ENCODE measurements around the gene TSC2. TPM values are rescaled to one million over a fixed set of nuclear protein-coding genes. Genes with fewer than 3 reads are reported as not detected.

Gene TSC2
- total RNA-seq, 1 experiment from 2014 or later: 59.3 TPM

DNA sequence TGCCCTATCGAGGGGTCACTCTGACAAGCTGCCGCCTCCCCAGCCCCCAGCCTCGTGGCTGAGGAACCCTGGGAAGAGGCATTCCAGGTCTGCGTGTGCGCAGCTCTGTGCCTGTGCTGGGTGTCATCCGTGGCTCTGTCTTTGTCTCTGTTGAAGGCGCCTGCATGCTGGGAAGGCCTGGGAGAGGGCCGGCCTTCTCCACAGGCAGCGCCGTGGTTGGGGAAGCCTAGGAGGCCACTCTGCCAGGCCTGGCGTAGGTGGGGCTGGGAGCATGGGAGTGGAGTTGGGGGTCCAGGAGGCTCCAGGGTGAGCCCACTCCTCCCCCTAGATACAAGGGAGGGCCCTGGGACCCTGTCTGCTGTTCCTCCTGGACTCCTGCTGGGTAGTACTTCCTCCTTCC, 17.7 kb upstream of the TSC2 start:
- Histone ChIP-seq H3K36me3 (ENCODE audit: low read depth, low read length) (no peaks in the 10 kb centered on the region), H4K20me1 (ENCODE audit: low read length) (no peaks in the 10 kb centered on the region), H3K4me1 (ENCODE audit: insufficient read depth, low read length) (peaks cover 37% of the 10 kb centered on the region), H3K9me2 (replicated peaks; ENCODE audit: low read length) (no peaks in the 10 kb centered on the region), H2AFZ (ENCODE audit: low read length) (no peak overlapping the region), H3F3A (ENCODE audit: low read length, unreplicated experiment) (no peaks in the 10 kb centered on the region), H3K27me3 (ENCODE audit: low read length) (no peaks in the 10 kb centered on the region), H3K79me2 (ENCODE audit: low read length) (peaks cover 47% of the 10 kb centered on the region), H3K4me3 (ENCODE audit: low read length) (no peak overlapping the region), H3K9ac (ENCODE audit: low read length) (no peak overlapping the region), H3K4me2 (ENCODE audit: low read length) (no peak overlapping the region), H3K27ac (ENCODE audit: low read length) (no peak overlapping the region), H3K9me3 (ENCODE audit: low read length) (no peaks in the 10 kb centered on the region)
- TF ChIP-seq, protein P1, sequence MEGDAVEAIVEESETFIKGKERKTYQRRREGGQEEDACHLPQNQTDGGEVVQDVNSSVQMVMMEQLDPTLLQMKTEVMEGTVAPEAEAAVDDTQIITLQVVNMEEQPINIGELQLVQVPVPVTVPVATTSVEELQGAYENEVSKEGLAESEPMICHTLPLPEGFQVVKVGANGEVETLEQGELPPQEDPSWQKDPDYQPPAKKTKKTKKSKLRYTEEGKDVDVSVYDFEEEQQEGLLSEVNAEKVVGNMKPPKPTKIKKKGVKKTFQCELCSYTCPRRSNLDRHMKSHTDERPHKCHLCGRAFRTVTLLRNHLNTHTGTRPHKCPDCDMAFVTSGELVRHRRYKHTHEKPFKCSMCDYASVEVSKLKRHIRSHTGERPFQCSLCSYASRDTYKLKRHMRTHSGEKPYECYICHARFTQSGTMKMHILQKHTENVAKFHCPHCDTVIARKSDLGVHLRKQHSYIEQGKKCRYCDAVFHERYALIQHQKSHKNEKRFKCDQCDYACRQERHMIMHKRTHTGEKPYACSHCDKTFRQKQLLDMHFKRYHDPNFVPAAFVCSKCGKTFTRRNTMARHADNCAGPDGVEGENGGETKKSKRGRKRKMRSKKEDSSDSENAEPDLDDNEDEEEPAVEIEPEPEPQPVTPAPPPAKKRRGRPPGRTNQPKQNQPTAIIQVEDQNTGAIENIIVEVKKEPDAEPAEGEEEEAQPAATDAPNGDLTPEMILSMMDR (conservative IDR thresholded peaks at IDR 0.05; ENCODE audit: low read depth, low read length): no peak
- TF ChIP-seq EZH2 (IDR thresholded peaks at IDR 0.05; ENCODE audit: low read length, unreplicated experiment): no peak
- no peak for TF ChIP-seq EZH2phosphoT487 (IDR thresholded peaks at IDR 0.05; ENCODE audit: borderline replicate concordance, low read length)
- intact Hi-C loops (cut with micrococcal nuclease): no loop called here
- no peak for ATAC-seq
- BruUV-seq (replicated peaks): no TSS peak
- ChIA-PET CTCF (no interaction called here), POLR2A (ENCODE audit: unreplicated experiment) (interaction anchor here (0.6 kb wide), 1 partner anchor 204 kb away, joined by 3 read pairs; no protein-coding TSS in a partner anchor)
- no peak for DNase-seq

DNA sequence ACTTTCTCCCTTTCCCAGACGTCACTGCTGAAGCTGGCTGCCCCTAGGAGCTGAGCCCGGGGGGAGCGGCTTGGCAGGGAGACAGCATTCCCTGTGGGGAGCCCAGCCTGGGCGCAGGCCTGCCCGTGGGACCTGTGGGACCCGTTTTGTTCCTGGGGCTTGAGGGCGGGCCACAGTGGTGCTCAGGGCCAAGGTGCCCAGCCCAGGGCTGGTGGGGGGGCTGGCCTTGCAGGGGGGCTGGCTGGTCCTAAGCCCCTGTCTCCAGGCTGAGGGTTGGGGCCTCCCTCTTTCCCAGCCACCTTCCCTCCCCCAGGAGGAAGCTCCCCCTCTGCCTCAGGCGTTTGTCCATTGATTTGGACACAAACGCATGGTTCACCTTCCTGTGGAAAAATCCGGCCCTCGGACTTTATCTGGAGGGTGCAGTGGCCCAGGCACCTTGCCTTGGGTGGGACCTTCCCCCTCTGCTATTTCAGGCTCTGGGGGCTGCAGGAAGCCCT, 16.7 kb upstream of the TSC2 start:
- H3K4me1 ChIP-seq (ENCODE audit: insufficient read depth, low read length): peaks cover 48% of the 10 kb centered on the region
- H2AFZ ChIP-seq (ENCODE audit: low read length): no peak overlapping the region
- ATAC-seq: no peak
- no peak overlapping the region for H3K9ac ChIP-seq (ENCODE audit: low read length)
- H3K36me3 ChIP-seq (ENCODE audit: low read depth, low read length): no peaks in the 10 kb centered on the region
- H3F3A ChIP-seq (ENCODE audit: low read length, unreplicated experiment): no peaks in the 10 kb centered on the region
- H3K4me2 ChIP-seq (ENCODE audit: low read length): no peak overlapping the region
- TF ChIP-seq EZH2phosphoT487 (IDR thresholded peaks at IDR 0.05; ENCODE audit: borderline replicate concordance, low read length) (no peak), EZH2 (IDR thresholded peaks at IDR 0.05; ENCODE audit: low read length, unreplicated experiment) (no peak)
- TF ChIP-seq, protein P1 (conservative IDR thresholded peaks at IDR 0.05; ENCODE audit: low read depth, low read length): no peak
- H3K79me2 ChIP-seq (ENCODE audit: low read length): peaks cover 53% of the 10 kb centered on the region
- H3K9me3 ChIP-seq (ENCODE audit: low read length): no peaks in the 10 kb centered on the region
- no peaks in the 10 kb centered on the region for H3K9me2 ChIP-seq (replicated peaks; ENCODE audit: low read length)
- no TSS peak for BruUV-seq (replicated peaks)
- H3K27me3 ChIP-seq (ENCODE audit: low read length): no peaks in the 10 kb centered on the region
- intact Hi-C loops (cut with micrococcal nuclease): no loop called here
- ChIA-PET POLR2A (ENCODE audit: unreplicated experiment) (no interaction called here), CTCF (no interaction called here)
- H3K27ac ChIP-seq (ENCODE audit: low read length): no peak overlapping the region
- no peak for DNase-seq
- no peaks in the 10 kb centered on the region for H4K20me1 ChIP-seq (ENCODE audit: low read length)
- no peak overlapping the region for H3K4me3 ChIP-seq (ENCODE audit: low read length)

DNA sequence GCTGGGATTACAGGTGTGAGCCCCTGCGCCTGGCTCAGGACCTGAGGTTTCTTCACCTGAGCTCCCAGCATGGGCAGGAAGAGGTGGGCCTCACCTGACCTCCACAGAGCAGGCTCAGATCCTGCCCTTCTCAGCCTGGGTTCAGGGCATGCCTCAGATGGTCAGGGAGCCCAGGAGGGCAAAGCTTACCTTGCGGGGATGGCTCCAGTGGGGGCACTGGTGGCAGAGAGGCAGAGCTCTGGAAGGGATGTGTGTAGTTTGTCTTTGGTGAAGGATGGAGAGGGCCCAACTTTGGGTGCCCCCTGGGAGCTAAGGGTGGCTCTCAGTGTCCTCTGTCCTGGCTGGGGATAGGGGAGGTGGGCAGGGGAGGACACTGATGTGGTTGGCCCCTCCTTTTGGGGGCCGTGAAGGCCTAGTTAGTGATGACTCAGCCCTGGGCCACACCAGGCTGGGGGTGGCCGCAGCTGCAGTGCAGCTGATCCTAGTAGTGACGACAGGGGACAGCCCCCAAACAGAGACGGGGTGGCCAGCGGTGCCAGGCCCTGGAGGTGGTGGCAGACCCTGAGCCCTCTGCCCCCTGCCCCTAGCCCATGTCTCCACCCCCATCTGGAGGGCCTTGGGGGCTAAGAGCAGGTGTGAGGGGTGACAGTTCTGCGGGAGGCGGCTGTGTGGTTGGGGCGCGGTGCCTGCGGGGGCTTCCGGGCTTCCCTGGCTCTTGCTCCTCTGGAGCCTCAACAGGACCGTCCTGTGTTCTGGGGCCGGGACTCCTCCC, 15.3 kb upstream of the TSC2 start:
- Histone ChIP-seq H3K79me2 (ENCODE audit: low read length) (peaks cover 60% of the 10 kb centered on the region), H3K9me3 (ENCODE audit: low read length) (no peaks in the 10 kb centered on the region), H4K20me1 (ENCODE audit: low read length) (no peaks in the 10 kb centered on the region), H3K4me1 (ENCODE audit: insufficient read depth, low read length) (peaks cover 54% of the 10 kb centered on the region), H3K36me3 (ENCODE audit: low read depth, low read length) (no peaks in the 10 kb centered on the region; the same call in 1 of the 2 replicates), H3K27ac (ENCODE audit: low read length) (peak overlapping the region; percentile 90), H3K9me2 (replicated peaks; ENCODE audit: low read length) (no peaks in the 10 kb centered on the region), H2AFZ (ENCODE audit: low read length) (no peak overlapping the region), H3K4me2 (ENCODE audit: low read length) (peak overlapping the region; percentile 87), H3F3A (ENCODE audit: low read length, unreplicated experiment) (no peaks in the 10 kb centered on the region), H3K27me3 (ENCODE audit: low read length) (no peaks in the 10 kb centered on the region), H3K9ac (ENCODE audit: low read length) (peak overlapping the region; percentile 86), H3K4me3 (ENCODE audit: low read length) (peak overlapping the region; percentile 67)
- DNase-seq (no peak), ATAC-seq (peak; percentile 14)
- intact Hi-C loops (cut with micrococcal nuclease): no loop called here
- POLR2A ChIA-PET (ENCODE audit: unreplicated experiment): no interaction called here
- CTCF ChIA-PET: interaction anchor here (0.5 kb wide), 1 partner anchor 25 kb away, joined by 3 read pairs; no protein-coding TSS in a partner anchor
- TF ChIP-seq, protein P1 (conservative IDR thresholded peaks at IDR 0.05; ENCODE audit: low read depth, low read length): no peak
- no peak for TF ChIP-seq EZH2 (IDR thresholded peaks at IDR 0.05; ENCODE audit: low read length, unreplicated experiment)
- TF ChIP-seq EZH2phosphoT487 (IDR thresholded peaks at IDR 0.05; ENCODE audit: borderline replicate concordance, low read length): no peak
- BruUV-seq (replicated peaks): TSS peak; percentile 14

Data from PC-3 (cell line).